Stimulated activated CD4-positive, alpha-beta T cell treated with anti-CD3 and anti-CD28 coated beads, Interleukin-1b, Interleukin-23, amount 100 ng/mL, for 4 hours (primary cell): ENCODE results near the gene TRAPPC4.
A peak's percentile ranks its signal among the peaks of the same experiment; 100 is the strongest.
"Not testable (repeated sequence)": the region's sequence is repeated elsewhere in the genome, so short reads cannot be mapped to it uniquely, and the experiment has no call there.

Experiments
- DNase-seq, 2 donors: peaks; one replicate each; pipeline ENCODE4 v3.0.0-alpha.2; 2020; ENCODE audit warnings: low read depth in 2 of 2

TRAPPC4 gene

GRCh38 chr11:119018074-119018938, at the start of gene TRAPPC4, which contains the start of gene RPS25:
Gene TRAPPC4 (plus strand): TSS chr11:119018766. CDS start chr11:119018796, 30 bp downstream.
Gene RPS25 (minus strand): TSS chr11:119018343. CDS start chr11:119018284, 59 bp downstream.
- DNase-seq = peak; percentile 90 to 91

- not testable (repeated sequence) for DNase-seq
Measured at GRCh38 chr11:118969508-118969907, 49.1 kb upstream of the TRAPPC4 start.

GRCh38 chr11:118971646-118972045, 46.9 kb upstream of the TRAPPC4 start, which contains the start of gene FOXR1:
Gene FOXR1 (plus strand): TSS chr11:118971761. CDS start chr11:118971932, 171 bp downstream.
- no peak for DNase-seq

GRCh38 chr11:118973985-118974384, 44.6 kb upstream of the TRAPPC4 start:
- DNase-seq = no peak

DNA sequence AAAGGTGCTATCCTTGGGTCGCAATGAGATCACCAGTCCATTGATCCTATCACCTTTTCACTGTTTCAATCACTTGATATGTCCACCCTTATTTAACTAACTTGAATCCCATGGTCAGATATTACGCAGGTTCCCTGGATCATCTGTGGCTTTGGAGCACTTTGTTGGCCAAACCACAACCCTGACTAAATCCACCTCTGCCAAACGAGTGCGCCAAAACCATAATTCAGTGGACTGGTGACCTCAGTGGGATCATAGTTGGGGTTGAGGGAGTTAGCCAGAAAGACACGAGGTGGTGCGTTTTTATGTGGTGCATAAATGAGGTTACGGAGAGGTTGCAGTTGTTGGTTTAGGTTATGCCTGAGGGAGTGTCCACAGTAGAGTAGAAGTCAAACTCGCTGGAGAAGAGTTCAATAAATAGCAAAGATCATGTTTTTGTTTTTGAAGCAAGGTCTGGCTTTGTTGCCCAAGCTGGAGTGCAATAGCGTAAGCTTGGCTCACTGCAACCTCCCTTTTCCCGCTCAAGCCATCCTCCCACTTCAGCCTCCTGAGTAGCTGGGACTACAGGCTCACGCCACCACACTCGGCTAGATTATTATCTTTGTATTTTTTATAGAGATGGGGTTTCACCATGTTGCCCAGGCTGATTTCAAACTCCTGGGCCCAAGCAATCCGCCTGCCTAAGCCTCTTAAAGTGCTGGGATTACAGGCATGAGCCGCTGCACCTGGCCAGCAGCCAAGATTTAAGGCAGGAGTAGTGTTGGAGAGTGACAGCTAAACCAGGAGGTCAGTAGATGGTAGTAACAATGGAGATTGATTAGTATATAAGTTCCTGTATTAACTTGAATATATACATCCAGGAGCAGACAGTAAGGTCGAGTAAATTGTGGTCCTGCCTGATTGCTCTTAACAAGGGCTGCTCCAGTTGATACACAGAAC, 42.5 kb upstream of the TRAPPC4 start:
- DNase-seq = no peak

DNA sequence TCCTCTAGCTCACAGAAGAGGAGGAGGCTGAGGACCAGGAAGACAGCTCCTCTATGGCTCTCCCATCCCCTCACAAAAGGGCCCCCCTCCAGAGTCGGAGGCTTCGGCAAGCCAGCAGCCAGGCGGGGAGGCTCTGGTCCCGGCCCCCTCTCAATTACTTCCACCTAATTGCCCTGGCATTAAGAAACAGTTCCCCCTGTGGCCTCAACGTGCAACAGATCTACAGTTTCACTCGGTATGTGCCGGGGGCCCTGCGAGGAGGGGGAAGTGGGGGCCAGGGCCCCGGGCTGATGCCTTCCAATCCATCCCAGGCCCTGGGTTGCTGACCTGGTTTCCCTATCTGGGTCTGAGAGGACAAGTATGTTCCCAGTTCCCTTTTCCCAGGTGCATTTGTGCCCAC, 39.1 kb upstream of the TRAPPC4 start:
- no peak for DNase-seq

DNA sequence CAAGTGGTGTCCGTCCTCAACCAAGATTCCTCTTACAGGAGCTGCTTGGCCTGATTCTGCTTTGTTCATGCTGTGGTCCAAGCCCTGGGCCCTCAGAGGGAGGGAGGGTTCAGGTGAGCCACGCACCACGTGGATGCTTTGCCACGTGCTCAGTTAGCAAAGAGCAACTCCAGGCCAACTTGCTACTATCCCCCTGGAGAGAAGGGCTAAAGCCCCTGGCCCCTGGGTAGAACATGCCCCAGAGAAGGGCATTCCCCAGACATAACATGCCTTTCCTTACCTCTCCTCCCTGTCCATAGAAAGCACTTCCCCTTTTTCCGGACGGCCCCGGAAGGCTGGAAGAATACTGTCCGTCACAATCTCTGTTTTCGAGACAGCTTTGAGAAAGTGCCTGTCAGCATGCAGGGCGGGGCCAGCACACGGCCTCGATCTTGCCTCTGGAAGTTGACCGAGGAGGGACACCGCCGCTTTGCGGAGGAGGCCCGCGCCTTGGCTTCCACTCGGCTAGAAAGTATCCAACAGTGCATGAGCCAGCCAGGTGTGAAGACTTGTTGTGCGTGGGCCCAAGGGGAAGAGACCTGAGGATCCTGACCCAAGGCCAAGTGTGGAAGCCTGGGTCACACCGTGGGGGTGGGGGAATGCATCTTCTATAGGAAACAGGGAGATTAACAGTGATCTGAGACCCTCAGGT, 38.2 kb upstream of the TRAPPC4 start:
- DNase-seq = no peak

DNA sequence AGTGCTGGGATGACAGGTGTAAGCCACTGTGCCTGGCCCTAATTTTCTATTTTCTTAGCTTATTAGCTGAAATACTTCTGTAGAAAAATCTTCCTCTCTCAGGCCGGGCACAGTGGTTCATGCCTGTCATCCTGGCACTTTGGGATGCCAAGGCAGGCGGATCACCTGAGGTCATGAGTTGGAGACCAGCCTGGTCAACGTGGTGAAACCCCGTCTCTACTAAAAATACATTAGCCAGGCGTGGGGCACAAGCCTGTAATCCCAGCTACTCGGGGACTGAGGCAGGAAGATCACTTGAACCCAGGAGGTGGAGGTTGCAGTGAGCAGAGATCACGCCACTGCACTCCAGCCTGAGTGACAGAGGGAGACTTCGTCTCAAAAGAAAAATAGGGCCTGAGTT, 34.2 kb upstream of the TRAPPC4 start:
- not testable (repeated sequence) for DNase-seq

GRCh38 chr11:118984825-118985224, 33.7 kb upstream of the TRAPPC4 start:
- DNase-seq = no peak

- DNase-seq = no peak
Measured at GRCh38 chr11:118988280-118988679, 30.3 kb upstream of the TRAPPC4 start.

DNA sequence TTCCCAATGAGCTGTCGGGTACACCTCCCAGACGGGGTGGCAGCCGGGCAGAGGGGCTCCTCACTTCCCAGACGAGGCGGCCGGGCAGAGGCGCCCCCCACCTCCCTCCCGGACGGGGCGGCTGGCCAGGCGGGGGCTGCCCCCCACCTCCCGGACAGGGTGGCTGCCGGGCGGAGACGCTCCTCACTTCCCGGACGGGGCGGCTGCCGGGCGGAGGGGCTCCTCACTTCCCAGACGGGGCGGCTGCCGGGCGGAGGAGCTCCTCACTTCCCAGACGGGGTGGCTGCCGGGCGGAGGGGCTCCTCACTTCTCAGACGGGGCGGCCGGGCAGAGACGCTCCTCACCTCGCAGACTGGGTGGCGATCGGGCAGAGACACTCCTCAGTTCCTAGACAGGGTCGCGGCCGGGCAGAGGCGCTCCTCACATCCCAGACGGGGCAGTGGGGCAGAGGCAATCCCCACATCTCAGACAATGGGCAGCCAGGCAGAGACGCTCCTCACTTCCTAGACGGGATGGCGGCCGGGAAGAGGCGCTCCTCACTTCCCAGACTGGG, 27.0 kb upstream of the TRAPPC4 start:
- not testable (repeated sequence) for DNase-seq

DNA sequence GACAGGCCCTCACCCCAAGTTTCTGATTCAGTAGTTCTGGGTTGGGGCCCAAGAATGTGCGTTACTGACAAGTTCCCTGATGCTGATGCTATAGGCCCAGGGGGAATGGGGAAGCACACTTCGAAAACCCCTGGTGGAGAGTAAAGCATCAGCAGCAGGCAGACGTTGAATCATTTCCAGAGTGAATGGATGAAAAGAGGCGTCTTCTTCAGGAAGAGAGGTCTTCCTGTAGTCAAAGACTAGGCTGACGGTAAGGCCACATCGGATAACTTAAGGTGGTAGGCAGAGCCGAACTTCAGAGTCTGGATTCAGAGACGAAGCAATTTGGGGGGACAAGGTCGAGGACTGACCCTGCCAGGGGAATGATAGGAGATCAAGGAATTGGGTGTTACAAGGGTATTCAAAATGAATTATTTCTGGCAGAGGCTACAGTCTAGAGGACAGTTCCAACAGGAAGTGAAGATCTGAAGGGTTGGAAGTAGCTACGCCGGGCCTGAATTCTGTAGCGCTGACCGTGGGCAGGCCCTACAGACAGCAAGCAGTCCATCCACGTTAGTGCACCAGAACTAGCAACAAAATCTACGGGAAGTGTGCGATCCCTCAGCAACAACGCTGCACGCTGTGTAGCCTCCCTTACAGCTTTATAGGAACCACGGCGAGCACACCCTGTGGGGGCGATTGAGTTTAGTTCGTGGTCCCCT, 21.5 kb upstream of the TRAPPC4 start:
- DNase-seq = no peak

- DNase-seq = peak; percentile 92 to 94
Measured at GRCh38 chr11:118997627-118998387, 20.8 kb upstream of the TRAPPC4 start, which contains the start of gene CENATAC. Gene CENATAC (plus strand): TSS chr11:118998138. CDS start chr11:118998198, 60 bp downstream.

GRCh38 chr11:118998388-118998717, 20.2 kb upstream of the TRAPPC4 start:
- no peak for DNase-seq

- no peak for DNase-seq
Measured at GRCh38 chr11:118998822-118999221, 19.7 kb upstream of the TRAPPC4 start.

DNA sequence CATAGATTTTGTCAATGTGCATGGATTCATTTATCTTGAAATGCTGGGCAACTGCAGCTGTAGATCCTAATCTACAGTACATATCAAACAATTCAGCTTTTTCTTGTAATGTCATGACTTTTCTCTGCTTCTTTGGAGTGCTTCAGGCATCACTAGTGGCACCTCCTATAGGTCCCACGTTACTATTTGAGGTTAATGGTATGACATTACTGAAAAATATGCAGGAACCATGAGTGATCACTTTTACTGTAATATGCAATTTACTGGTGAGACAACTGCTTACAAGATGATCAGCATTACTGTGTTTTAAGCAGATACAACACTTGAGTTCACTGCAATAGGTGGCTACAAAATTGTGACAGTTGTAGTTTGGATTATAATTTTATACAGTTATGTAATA, 17.7 kb upstream of the TRAPPC4 start:
- no peak for DNase-seq

DNA sequence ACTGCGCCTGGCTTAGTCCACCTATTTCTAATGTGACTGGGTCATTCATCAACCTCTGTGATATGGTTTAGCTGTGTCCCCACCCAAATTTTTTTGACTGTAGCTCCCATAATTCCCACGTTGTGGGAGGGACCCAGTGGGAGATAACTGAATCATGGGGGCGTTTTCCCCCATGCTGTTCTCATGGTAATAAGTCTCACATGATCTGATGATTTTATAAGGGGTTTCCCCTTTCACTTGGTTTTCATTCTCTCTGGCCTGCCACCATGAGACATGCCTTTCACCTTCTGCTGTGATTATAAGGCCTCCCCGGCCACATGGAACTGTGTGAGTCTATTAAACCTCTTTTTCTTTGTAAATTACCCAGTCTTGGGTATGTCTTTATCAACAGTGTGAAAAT, 11.9 kb upstream of the TRAPPC4 start:
- no peak for DNase-seq

DNA sequence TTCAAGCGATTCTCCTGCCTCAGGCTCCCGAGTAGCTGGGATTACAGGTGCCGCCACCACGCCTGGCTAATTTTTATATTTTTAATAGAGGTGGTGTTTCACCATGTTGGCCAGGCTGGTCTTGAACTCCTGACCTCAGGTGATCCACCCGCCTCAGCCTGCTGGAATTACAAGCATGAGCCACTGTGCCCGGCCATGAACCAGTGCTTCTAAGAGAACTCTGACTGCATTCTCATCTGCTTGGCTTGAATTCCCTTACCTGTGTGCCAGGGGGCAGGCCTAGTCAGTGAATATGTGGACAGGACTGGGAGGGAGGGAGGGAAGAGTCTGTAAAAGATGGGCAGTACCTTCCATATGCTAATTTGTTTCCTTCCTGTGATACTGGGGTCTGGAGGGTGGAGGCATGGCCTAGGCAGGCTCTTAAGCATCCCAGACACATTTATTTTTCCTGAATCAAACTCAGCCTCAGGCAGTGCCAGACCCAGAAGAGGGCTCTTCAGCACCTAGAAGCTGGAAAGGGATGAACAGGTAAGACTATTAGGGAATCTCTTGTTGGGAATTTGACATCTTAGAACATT, 7.0 kb upstream of the TRAPPC4 start:
- no peak for DNase-seq

DNA sequence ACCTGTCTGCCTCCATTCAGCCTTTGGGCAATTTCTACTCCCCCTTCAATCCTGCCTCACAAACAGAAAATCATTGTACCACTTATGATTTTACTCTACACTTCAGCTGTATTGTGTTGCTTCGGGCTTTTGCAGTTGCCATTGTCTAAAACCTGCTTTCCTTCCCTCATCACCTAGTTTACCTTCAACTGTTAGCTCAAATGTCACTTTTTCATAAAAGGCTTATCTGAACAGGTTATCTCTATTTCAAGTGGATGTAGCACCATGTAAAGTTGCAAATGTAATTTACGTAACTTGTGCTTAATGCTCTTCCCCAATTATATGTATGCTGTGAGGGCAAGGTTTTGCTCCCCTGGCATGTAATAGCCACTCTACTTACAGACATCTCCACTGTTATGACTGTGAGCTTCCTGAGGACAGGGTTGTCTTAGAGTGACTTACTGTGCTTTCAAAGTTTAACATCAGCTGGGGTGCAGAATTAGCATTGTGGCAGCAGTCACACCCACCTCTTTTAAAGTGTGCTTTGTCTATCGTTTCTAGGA, 5.9 kb upstream of the TRAPPC4 start:
- DNase-seq = no peak
